Measurements from ENCODE around the gene ITGB6. TPM values are rescaled to one million over a fixed set of nuclear protein-coding genes. Genes with fewer than 3 reads are reported as not detected.
"Not testable (repeated sequence)": the region's sequence is repeated elsewhere in the genome, so short reads cannot be mapped to it uniquely, and the experiment has no call there.

The ITGB6 gene
- total RNA-seq, 1 donor from 2014 or later: 2.9 TPM

DNA sequence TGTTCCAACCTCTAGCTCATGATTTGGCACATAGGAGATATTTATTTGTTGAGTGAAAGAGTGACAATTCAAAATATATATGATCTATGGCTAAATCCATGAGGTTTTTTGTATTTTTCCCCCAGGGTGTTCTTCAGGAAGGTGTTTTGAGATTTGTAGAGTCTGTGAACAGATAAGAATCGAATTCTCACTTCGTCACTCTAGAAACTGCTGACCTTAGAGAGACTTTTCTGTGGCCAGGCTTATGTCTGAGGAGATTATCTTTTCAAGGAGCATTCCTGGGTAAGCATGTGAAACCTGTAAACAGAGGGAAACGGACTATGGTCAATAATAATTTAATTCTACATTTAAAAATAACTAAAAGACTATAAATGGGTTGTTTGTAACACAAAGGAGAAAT is 849 bp upstream of the ITGB6 start:
- ATAC-seq (ENCODE audit: poor library complexity): no peak
- intact Hi-C loops (cut with DNase I): no loop called here

DNA sequence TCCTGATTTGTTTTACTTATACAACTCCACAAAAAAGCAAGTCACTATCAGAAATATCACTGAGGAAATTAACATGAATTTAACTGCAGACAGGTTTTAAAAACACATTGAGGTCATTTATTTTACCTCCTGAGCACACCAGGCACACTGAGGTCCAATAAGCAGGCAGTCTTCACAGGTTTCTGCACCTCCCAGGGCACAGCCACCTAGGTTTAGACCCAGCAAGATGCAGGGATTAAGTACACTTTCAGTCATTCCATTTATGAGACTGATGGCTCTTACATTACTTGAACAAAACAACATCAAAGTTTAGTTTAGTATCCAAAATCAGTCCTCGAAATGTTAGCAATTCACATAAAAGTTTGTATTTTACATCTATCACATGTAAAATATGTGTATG is 1.0 kb downstream of the ITGB6 start:
- ATAC-seq (ENCODE audit: poor library complexity) (no peak), DNase-seq (no peak)
- intact Hi-C loops (cut with DNase I): no loop called here

More for the DNA sequence above, 849 bp upstream of the ITGB6 start:
- no peak for DNase-seq

DNA sequence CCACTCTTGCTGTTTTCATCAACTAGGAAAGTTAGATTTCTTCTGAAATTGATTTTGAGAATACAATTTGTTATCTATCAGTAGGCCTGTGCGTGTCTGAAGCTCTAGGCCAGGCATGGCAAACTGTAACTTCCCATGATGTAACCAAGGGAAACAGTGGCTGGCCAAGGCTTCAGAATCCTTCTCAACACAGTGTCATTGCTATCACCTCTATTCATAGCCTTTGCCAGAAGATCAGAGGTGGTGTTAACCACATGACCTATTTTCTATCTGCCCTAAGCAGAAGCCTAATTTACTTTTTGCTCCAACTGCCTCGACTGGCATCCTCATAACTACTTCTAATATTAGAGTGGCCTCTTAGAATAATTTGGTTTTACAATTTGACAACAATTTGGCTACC is 2.5 kb downstream of the ITGB6 start:
- intact Hi-C loops (cut with DNase I): no loop called here
- peak; percentile 72 for ATAC-seq (ENCODE audit: poor library complexity)
- DNase-seq: no peak

DNA sequence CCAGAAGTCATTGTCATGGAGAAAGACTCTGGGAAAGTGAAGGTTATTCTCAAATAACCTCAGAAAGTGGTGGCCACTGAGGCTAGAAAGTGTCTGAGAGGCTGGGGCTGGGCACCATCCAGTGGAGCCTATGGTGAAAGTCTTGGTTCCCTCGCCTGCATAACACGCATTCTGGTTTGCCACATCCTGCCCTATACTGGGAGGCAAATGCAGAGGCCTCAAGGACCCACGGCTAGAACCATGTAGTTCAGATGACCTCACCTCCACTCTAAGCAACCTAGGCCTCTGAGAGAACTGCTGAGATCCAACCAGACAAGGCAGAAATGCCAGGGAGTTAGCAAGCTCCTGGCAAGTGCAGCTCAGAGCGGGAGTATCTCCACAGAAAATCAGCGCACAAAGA is 5.1 kb downstream of the ITGB6 start:
- intact Hi-C loops (cut with DNase I): no loop called here
- ATAC-seq (ENCODE audit: poor library complexity): no peak
- DNase-seq: no peak

- intact Hi-C loops (cut with DNase I): no loop called here
- ATAC-seq (ENCODE audit: poor library complexity) (no peak), DNase-seq (no peak)
These were observed 5.7 kb downstream of the ITGB6 start for GRCh38 chr2:160194351-160194750.

DNA sequence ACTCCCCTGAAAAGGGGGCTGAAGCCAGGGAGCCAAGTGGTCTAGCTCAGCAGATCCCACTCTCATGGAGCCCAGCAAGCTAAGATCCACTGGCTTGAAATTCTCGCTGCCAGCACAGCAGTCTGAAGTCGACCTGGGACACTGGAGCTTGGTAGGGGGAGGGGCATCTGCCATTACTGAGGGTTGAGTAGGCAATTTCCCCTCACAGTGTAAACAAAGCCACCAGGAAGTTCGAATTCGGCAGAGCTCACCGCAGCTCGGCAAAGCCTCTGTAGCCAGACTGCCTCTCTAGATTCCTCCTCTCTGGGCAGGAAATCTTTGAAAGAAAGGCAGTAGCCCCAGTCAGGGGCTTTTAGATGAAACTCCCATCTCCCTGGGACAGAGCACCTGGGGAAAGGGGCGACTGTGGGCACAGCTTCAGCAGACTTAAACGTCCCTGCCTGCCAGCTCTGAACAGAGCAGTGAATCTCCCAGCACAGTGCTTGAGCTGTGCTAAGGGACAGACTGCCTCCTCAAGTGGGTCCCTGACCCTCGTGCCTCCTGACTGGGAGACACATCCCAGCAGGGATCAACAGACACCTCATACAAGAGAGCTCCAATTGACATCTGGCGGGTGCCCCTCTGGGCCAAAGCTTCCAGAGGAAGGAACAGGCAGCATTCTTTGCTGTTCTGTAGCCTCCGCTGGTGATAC is 18.8 kb downstream of the ITGB6 start:
- intact Hi-C loops (cut with DNase I); DNase-seq; ATAC-seq (ENCODE audit: poor library complexity): not testable (repeated sequence)

- intact Hi-C loops (cut with DNase I); DNase-seq; ATAC-seq (ENCODE audit: poor library complexity): not testable (repeated sequence)
These were observed 19.4 kb downstream of the ITGB6 start for GRCh38 chr2:160180690-160181089.

- intact Hi-C loops (cut with DNase I): no loop called here
- DNase-seq: no peak
- no peak for ATAC-seq (ENCODE audit: poor library complexity)
These were observed 19.9 kb downstream of the ITGB6 start for GRCh38 chr2:160180172-160180571.

DNA sequence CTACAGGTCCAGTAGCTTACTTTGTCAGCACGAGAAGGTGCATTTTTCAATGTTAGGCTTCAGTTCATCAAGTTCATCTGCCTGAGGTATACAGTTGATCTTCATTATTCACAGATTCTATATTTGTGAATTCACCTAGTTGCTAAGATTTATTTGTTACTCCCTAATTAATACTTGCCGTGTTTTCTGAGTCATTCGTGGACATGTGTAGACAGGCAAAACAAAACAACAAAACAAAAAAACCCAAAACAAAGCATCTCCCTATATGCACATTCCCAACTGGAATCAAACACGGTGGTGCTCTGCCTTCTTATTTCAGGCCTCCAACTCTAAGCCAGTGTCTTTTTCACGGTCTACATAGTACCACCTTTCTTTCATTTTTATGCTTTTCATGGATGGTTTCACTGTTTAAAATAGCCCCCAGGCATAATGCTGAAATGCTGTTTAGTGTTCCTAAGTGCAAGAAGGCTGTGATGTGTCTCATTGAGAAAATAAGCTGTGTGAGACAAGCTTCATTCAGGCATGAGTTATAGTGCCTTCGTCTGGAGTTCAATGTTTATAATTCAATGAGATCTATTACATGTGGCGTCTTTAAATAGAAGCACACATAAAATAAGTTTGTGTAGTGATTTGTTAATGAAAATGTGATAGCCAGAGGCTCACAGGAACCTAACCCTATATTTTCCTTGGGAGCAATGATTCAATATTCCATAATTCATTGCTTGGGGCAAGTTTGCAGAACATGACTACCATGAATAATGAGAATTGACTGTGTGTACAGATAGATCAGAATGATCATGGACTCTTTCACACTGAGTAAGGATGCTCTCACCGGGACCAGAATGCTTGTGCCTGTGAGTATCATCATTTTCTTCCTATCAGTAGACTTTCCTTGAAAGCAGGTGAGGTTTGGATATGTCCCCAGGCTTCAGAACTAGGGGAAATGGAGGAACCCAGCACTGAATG is 24.6 kb downstream of the ITGB6 start:
- no peak for DNase-seq
- no peak for ATAC-seq (ENCODE audit: poor library complexity)
- intact Hi-C loops (cut with DNase I): no loop called here

- ATAC-seq (ENCODE audit: poor library complexity) (no peak), DNase-seq (no peak)
- intact Hi-C loops (cut with DNase I): no loop called here
These were observed 25.8 kb downstream of the ITGB6 start for GRCh38 chr2:160174322-160174721.

GRCh38 chr2:160169988-160170387 is 30.1 kb downstream of the ITGB6 start:
- no peak for ATAC-seq (ENCODE audit: poor library complexity)
- intact Hi-C loops (cut with DNase I): no loop called here
- DNase-seq: no peak

GRCh38 chr2:160169471-160169870 is 30.6 kb downstream of the ITGB6 start:
- DNase-seq: no peak
- no peak for ATAC-seq (ENCODE audit: poor library complexity)
- intact Hi-C loops (cut with DNase I): no loop called here

DNA sequence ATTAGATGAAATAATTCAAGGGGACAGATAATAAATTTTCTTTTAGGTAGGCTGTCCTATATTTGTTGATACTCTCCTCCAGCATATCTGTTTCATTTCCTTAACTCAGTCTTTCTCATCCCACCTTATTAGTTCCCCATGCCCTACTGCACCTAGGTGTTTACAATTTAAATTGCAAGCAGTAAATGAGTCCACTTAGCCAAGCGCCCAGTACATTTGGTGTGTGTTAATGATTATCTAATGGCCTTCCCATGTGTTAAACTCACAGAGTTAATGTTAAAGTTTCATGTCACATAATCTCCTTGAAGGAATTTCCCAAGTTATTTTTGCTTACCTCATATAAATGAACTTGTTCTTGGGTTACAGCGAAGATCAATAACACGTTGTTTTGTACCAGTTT is 31.2 kb downstream of the ITGB6 start:
- no peak for DNase-seq
- ATAC-seq (ENCODE audit: poor library complexity): no peak
- intact Hi-C loops (cut with DNase I): no loop called here

GRCh38 chr2:160167089-160167740 is 32.9 kb downstream of the ITGB6 start:
- intact Hi-C loops (cut with DNase I): no loop called here
- DNase-seq (no peak), ATAC-seq (ENCODE audit: poor library complexity) (no peak)

DNA sequence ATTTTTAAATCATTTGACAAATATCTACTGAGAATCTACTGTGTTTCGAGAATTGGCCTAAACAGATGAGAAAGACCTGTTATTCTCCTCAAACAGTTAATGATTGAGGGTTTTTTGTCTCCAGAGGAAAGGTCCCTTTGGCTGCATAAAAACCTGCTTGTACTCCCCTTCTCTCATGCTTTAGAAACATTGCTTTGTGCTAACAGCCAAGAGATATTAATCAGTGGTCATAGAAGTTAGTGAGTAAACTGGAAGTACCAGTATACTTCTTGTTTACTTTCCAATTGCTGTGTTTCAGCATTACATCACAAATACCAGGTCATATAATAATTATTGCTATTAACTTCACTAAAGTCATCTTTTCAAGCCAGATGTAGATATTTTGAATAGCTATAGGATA is 34.1 kb downstream of the ITGB6 start:
- no peak for DNase-seq
- intact Hi-C loops (cut with DNase I): no loop called here
- ATAC-seq (ENCODE audit: poor library complexity): no peak

- ATAC-seq (ENCODE audit: poor library complexity) (no peak), DNase-seq (no peak)
- intact Hi-C loops (cut with DNase I): no loop called here
These were observed 35.0 kb downstream of the ITGB6 start for GRCh38 chr2:160165081-160165480.

GRCh38 chr2:160157861-160158829 is 41.9 kb downstream of the ITGB6 start:
- DNase-seq (no peak), ATAC-seq (ENCODE audit: poor library complexity) (peak; percentile 77)
- intact Hi-C loops (cut with DNase I): no loop called here

GRCh38 chr2:160156665-160157064 is 43.4 kb downstream of the ITGB6 start:
- no peak for DNase-seq
- no peak for ATAC-seq (ENCODE audit: poor library complexity)
- intact Hi-C loops (cut with DNase I): no loop called here

Data from Right ventricle myocardium superior (tissue), 1 donor.